CD4-positive, alpha-beta T cell treated with Interleukin-4 for 4 hours (primary cell): ENCODE measurements around the gene ADGRG6.
"Not testable (repeated sequence)": the region's sequence is repeated elsewhere in the genome, so short reads cannot be mapped to it uniquely, and the experiment has no call there.

Experiments used
- DNase-seq: peaks from one replicate; pipeline ENCODE4 v3.0.0-alpha.2; 2020

ADGRG6 gene

DNA sequence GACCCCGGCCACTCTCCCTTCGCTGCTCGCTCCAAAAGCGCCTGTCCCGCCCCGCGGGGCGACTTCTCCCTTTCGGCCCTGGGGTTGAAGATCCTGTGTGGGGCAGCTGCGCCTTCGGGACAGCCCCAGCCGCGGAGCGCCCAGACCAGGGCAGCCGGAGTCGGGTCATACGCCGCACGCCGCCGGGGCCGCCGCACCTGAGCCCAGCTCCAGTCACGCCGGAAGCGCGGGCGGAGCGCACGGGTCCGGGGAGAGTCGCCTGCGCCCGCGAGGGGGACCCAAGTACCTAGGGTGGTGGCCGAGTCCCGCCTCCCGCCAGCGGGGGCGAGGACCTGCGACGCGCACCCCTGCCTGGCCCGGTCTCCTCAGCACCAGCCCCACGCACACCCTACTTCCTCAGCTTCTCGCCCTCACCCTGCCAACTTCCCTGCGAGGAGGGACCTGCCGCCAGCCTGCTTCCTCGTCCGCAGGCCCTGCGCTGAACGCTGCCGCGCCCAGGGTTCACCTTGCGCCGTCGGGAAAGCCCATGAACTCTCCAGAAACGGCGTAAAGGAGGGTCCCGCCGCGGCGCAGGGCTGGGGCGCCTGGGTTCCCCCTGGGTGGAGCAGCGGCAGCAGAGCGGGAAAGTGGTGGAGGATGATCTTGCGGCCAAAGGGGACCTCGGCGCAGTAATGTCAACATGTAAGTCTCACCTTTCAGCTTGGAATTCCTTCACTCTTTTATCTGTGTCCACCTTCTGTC lies at the start of gene ADGRG6:
Gene ADGRG6 (plus strand): TSS at position 357 of the 741 bp plus-strand sequence. CDS start 323 bp downstream, at position 680.
- peak; percentile 15 for DNase-seq

- no peak for DNase-seq
Observed at GRCh38 chr6:142254513-142254912, 47.3 kb upstream of the ADGRG6 start.

GRCh38 chr6:142255785-142256184 lies 46.0 kb upstream of the ADGRG6 start:
- DNase-seq = no peak

GRCh38 chr6:142258305-142258704 lies 43.5 kb upstream of the ADGRG6 start:
- DNase-seq = no peak

DNA sequence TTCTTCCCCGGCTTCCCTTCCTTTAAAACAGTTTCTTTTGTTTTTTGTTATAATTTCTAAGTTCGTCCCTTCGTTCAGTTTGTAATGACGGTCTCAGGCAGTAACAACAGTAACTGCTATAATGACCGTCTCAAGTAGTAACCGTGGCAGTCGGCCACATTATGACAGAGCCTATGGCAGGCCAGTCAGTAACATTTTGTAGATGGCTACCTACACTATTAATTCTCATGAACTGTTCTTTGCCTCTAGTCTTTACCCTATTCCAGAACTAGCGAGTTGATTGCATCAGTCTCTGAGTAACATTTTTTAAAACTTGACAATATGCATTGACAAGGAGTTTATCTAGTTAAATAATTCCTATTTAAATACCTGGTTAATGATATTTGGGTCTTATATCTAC lies 43.0 kb upstream of the ADGRG6 start:
- DNase-seq = no peak

GRCh38 chr6:142260748-142261147 lies 41.1 kb upstream of the ADGRG6 start:
- no peak for DNase-seq

DNA sequence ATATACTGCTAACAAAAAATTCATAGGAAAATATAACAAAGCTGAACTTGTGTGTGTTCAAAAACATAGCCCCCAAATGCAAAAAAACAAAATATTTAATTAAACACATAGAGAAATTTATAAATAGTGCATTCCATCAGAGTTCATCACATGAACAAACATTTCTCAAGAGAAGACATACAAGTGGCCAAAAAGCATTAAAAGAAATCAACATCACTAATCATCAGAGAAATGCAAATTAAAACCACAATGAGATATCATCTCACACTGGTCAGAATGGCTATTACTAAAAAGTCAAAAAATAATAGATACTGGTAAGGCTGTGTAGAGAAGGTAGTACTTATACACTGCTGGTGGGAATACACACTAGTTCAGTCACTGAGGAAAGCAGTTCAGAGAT lies 39.6 kb upstream of the ADGRG6 start:
- no peak for DNase-seq

DNA sequence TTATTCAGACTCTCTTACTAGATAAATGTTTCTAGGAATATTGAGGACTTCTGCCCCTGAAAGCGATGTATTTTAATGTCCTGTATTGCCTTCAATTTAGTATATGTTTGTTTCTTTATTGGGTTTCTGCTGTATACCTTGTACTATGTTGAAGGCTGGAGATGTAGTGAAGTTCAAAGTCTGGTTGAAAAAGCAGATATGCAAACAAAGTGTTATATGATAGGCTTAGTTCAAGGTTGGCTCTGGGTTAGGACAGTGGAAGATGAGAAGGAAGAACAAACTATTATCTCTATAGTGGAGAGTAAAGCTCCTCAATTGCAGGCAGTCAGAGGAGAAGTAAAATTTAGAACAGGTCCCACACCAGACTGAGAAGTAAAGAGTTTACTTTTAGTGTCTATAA lies 36.3 kb upstream of the ADGRG6 start:
- no peak for DNase-seq

DNA sequence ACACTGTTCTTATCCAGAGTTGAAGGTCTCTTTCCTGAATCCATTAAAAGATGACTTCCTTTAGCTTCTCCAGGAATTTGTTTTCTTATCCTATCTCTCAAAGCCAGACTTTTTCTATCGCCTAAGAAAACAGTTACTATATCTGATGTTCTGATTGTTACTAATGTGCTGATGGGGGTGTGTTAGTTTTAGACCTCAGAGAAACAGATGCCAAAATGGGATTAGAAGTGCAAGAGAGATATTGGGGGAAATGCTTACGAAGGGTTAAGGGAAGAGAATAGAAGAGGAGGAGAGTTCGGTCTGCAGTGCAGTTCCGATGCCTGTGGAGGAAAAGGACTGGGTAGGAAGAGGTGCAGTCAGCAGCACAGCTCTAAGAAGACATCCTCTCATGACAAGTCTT lies 35.7 kb upstream of the ADGRG6 start:
- no peak for DNase-seq

DNA sequence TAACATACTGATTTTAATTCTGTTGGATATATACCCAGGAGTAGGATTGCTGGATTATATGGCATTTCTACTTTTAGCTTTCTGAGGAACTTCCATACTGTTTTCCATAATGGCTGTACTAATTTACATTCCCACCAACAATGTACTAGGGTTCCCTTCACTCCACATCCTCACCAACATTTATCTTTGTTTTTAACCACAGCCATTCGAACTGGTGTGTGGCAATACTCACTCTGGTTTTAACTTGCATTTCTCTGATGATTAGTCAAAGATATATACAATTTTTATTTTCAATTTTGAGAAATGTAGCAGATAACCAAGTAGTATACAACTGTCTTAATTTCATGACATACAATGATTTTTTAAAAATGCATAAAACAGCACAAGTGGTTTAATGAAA lies 30.3 kb upstream of the ADGRG6 start:
- no peak for DNase-seq

DNA sequence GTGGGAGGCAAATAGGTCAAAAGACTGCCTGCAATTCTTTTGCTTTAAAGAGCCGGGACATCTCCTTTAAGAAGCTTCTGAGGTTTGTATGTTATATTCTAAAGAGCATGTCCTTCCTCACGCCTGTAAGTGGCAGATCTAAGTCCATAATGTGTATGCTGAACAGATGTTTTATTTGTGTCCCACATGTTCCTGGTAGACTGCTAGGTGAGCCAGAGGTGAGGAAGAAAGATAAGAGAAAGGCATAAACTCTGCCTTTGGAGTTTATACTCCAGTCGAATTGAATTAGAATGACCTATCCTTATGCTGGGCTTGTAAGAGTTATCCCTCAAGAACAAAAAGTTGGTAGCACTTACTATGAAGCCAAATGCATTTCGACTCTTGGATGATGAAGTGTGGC lies 27.2 kb upstream of the ADGRG6 start:
- DNase-seq = no peak

GRCh38 chr6:142275236-142276006 lies 26.4 kb upstream of the ADGRG6 start:
- no peak for DNase-seq

GRCh38 chr6:142276256-142276655 lies 25.6 kb upstream of the ADGRG6 start:
- no peak for DNase-seq

- no peak for DNase-seq
Observed at GRCh38 chr6:142279350-142280180, 22.2 kb upstream of the ADGRG6 start.

DNA sequence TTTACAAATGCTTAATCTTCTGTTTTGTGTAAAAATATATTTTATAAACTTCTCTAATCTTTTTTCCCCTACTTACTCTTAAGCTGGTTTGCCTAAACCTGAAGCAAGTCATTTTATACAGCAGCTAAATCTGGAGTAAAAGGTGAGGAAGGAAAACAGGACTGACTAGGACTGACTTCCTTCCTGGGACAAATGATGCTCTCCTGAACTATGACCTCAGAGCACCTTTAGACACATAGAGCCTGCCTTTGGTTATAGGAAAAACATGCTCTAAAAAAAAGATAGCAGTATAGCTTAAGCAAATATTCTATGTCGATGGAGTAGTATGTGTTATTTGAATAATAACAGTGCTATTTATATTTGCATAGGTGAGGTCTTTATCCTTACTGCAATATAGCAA lies 21.5 kb upstream of the ADGRG6 start:
- no peak for DNase-seq

GRCh38 chr6:142280927-142281326 lies 20.9 kb upstream of the ADGRG6 start:
- no peak for DNase-seq

- DNase-seq = not testable (repeated sequence)
Observed at GRCh38 chr6:142283138-142283537, 18.7 kb upstream of the ADGRG6 start.

DNA sequence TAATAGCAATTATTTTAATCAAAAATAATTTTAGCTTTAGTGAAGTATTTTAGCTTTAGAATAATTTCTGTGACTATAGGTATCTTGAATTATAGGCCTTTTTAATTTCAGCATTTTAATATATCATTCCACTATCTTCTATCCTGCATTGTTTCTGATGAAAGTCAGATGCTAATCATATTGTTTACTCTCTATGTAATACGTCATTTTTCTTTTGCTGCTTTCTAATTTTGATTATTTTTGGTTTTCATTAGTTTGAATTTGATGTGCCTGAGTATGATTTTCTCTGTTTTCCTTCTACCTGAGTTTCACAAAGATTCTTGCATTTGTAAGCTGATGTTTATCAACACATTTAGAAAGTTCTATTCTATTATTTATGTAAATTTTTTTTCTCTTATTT lies 17.4 kb upstream of the ADGRG6 start:
- DNase-seq = no peak

DNA sequence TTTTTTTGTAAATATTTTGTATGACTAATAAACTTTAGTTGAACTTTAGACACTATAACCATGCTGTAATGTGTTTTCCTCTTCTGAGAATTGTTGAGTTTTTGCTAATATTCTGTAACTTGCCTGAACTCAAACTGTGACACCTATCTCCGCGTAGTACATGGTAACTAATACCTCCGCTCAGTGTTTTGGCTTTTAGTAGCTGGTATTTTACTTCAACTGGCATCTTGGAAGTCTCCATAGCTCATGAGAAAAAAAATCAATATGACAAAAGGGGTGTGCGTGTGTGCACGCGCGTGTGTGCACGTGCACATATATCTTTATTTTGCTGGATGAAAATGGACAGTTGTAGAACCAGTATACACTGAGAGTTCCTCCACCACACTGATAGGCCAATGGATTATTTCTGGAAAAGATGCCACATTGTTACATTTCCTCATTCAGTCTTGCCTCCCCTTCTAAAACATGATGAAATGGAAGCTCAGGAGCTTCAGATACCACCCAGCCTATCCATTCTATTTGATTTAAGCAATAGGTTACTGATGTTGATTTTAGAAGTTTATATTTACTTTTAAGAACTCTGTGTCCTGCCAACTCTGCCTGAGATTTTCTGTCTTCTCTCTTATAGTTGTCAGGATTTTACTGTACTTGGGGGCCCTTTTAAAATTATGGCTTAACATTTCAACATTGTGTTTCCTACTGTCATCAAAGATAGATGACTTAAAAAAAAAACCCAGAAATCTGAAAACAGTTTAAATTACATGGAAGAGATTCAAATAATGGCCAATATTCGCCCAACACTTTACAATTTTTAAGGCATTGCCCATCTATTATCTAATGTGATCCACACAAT lies 16.3 kb upstream of the ADGRG6 start:
- no peak for DNase-seq

- no peak for DNase-seq
Observed at GRCh38 chr6:142286088-142286409, 15.8 kb upstream of the ADGRG6 start.

GRCh38 chr6:142289687-142290086 lies 12.1 kb upstream of the ADGRG6 start:
- DNase-seq = no peak

DNA sequence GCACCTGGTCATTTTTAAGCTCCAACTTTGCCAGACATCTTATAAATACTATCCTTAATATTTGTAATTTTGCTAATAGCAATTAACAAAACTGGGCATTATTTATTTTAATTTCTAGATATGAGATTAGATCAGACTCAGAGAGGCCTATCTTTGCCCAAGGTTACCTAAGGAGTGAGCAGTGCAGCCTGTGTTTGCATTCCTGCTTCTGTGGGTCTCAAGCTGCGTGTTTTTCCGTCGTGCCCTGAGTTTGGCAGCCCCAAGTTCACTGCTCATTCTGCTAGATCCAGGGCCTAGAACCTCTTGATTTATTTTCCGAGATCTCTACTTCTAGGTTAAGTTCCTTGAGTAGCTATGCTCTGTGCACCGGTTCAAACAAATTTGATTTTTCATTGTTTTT lies 11.0 kb upstream of the ADGRG6 start:
- DNase-seq = no peak

DNA sequence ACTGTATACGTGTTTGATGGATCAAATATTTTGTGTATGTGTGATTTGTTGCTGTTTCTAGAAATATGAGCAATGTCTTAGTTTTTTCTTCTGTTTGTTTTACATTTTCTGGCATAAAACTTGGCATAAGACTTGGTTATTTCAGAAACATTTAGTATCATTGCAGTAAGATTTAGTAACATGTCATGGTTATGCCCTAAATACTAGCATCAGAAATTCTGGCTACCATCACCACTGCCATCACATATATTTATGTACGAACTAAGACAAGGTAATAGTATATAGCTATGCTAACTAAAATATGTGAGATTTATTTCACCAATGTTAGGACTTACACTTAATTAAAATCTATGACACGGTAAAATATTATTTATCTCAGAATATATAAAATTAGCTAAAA lies 10.3 kb upstream of the ADGRG6 start:
- no peak for DNase-seq
